Activated effector memory CD4-positive, alpha-beta T cell treated with anti-CD3 and anti-CD28 coated beads, Interleukin-2, amount 50 U/mL, for 16 hours (primary cell): Measurements from ENCODE around the gene TRIM26.
"Not testable (repeated sequence)": the region's sequence is repeated elsewhere in the genome, so short reads cannot be mapped to it uniquely, and the experiment has no call there.

ENCODE experiments used
- DNase-seq: peaks from one replicate; pipeline ENCODE4 v3.0.0-alpha.2; 2020

The TRIM26 gene

DNA sequence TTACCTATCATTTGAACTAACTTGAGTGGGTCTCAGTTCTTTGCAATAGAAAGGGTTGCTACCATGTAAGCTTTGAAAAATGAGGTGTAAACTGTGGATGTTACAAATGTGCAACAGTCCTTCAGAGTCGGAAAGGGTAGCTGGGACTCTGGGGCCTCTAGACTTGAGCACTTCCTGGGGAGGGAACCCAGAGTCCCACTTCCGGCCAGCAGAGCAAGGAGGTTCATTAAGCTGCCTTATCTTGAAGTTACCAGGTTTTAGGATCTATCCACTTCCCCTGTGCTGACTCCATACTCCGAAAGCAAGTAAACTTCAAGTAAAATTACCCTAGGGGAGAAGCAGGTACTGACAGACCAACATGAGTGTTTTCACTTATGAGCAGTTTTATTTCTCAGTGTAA lies 61.6 kb downstream of the TRIM26 start:
- DNase-seq = no peak

DNA sequence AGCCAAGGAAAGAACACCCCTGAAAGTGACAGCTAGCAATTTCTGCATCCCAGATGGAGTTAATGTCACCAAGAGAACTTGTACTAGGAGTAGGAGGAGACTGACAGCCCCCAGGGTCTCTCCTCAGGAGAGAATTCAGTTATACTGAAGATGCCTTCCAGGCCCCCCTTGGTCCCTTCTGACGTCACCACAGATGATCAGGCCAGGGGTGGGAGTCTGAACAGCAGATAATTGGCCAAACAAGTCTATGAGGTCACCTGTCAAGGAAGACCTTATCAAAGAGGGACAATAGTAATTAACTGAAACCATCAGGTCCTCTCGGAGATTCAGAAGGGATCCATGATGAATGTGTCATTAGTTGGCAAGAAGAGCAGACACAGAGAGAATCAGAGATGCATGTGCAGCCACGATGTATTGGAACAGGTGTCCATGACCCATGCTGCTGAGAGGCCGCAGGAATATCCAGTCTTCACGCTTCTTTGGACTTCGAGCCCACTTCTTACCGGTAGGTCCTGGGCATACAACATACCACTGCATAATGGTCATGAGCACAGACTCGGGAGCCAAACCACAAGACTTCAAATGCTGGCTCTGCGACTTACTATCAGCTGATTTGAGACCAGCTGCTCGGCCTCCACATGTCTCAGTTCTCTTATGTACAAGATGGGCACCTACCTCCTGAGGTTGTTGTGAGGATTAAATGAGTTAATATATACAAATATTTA lies 62.4 kb downstream of the TRIM26 start:
- no peak for DNase-seq

DNA sequence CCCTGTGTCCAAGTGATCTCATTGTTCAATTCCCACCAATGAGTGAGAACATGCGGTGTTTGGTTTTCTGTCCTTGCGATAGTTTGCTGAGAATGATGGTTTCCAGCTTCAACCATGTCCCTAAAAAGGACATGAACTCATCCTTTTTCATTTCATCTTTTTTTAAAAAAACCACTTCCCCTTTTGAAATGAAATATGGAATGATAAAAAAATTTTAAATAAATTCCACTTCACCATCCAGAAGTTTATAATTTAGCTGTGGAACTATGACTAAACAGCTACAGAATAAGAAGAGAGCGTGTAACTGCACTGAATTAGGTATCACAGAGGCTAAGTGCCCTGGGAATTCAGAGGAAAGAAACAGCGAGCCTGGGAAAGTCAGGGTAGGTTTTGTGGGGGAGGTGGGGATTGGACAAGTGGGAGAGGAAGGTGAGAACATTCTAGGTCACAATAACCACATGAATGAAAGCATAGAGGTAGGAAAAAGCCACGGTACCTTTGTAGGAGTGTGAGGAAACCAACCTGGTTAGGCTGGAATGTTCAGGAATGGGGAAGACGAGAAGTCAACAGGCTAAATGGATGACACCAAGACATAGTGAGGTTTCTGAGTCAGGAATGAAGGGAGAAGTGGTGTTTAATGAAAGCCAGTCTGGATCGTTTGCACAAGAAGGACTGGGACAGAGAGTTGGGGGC lies 63.2 kb downstream of the TRIM26 start:
- no peak for DNase-seq

DNA sequence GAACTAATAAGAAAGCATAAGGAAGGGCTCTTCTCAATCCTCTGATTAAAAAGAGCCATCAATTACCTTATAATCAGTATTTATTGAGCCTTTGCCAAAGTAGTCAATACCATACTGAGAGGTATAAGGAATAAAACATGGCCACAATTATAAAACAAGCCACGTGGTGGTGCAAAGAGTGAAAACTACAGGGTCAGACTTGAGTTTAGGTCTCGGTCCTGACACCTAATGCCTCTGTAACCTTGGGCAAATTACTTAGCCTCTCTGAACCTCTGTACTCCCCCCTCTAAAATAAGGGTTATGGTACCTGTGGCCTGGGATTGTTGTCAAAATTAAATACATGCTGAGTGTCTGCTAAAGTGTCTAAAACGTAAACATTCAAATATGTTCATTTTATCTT lies 64.0 kb downstream of the TRIM26 start:
- DNase-seq = no peak

DNA sequence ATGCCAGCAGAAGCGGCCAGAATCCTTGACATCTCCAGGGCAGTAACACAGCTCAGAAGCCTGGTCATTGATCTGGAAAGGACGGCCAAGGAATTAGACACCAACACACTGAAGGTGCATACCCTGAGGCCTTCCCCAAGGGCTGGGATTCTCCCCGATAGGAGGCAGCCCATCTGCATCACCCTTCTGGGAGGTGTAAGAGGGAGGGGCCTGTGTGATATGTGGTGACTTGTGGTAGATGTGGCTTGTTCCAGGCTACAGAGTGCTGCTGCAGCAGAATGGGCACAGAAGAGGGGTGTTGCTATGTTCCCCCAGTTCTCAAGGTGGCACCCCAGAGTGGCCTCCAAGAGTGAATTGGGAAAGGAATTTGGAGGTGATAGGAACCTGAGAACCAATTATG lies 66.1 kb downstream of the TRIM26 start:
- no peak for DNase-seq

DNA sequence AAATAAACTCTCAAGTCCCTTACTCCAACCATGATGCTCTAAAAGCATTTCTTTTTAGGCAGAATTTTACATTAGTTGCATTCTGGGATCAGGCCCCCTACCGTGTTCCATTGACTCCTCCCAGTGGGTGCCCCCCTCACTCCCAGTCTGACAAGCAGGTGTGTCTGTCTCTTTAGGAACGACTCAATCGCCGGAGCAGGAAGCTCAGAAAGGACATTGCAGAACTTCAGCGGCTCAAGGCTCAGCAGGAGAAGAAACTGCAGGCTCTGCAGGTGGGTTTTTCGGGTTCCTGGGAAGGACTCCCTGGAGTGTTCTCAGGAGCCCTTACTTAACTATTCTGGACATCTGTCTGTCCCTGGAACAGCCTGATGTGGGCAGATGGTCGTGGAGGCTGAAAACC lies 67.4 kb downstream of the TRIM26 start:
- DNase-seq = no peak

DNA sequence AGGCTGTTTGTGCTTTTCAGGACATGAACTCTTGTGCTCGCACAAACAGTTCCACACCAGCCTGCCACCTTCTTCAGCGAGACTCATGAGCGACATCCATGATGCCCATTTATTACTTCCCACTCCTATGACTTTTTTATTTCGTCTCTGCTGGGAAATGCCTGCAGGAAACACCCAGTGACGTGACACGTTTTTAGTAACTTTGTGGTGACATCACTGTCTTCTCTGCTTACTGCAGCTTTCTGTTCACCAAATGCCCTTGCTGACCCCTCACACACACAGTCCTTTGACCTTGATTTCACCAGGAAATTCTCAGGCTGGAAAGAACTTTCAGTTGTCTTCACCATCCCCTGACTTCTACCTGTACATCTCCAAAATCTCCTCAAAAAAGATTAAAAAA lies 68.4 kb downstream of the TRIM26 start:
- no peak for DNase-seq

DNA sequence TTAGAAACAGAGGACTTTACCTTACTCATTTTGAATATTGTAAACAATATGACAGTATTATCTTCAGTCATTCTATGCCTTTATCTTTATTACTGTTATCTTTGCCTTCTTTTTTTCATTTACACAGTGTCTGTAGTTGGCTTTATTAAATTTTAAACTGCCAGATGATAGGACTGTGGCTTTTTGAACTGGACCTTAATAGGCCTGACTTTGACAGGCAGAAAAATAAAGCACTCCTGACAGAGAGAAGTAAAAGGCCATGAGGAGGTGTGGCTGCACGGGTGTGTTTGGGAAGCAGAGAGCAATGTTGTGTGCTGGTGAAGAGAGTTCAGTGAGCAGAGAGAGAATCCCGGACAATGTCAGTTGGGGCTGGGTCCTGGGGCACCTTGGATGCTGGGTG lies 69.4 kb downstream of the TRIM26 start:
- DNase-seq = no peak

DNA sequence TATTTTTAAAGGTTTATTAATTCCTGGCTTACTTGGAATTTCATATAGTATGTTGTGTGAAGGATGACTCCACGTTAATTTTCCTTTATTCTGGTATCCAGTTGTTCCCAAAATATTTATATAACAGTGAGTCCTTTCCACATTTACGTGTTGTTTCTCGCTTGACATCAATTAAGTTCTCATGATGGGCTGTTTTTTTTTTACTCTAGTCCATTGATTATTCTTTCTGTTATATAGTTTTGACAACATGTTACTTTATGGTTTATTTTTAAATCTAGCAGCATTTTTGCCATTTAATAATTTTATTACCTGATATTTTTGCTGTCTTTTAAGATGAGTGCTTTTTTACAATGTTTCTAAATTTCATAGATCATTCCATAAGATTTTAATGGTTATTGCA lies 70.5 kb downstream of the TRIM26 start:
- no peak for DNase-seq

DNA sequence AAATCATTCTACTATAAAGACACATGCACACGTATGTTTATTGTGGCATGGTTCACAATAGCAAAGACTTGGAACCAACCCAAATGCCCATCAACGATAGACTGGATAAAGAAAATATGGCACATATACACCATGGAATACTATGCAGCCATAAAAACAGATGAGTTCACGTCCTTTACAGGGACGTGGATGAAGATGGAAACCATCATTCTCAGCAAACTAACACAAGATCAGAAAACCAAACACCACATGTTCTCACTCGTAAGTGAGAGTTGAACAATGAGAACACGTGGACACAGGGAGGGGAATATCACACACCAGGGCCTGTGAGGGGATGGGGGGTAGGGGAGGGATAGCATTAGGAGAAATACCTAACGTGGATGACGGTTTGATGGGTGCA lies 73.0 kb downstream of the TRIM26 start:
- DNase-seq = not testable (repeated sequence)

DNA sequence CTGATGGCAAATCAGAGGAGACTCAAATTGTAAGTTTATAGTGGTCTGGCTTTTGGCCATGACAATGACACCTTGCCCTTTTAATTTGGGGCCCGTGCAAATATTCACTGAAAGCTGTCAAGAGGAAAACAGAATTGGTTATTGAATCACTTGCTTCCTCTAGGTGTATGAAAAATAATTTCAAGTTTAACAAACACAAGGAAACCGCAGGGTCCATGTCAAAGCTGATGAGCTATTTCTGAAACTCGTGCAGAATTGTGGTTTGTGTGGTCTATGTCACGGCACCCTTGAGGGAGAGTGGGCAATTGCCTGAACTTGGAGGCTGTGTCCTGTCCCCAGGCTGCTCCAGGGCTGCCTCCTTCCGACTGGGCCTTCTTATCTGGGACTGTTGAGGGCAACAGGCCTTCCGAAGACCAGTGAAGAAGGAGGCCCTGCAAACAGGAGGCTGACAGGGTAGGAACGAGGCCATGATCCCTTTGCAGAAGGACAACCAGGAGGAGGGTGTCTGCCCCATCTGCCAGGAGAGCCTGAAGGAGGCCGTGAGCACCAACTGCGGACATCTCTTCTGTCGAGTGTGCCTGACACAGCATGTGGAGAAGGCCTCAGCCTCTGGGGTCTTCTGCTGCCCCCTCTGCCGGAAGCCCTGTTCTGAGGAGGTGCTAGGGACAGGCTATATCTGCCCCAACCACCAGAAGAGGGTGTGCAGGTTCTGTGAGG lies 76.5 kb downstream of the TRIM26 start:
- no peak for DNase-seq

DNA sequence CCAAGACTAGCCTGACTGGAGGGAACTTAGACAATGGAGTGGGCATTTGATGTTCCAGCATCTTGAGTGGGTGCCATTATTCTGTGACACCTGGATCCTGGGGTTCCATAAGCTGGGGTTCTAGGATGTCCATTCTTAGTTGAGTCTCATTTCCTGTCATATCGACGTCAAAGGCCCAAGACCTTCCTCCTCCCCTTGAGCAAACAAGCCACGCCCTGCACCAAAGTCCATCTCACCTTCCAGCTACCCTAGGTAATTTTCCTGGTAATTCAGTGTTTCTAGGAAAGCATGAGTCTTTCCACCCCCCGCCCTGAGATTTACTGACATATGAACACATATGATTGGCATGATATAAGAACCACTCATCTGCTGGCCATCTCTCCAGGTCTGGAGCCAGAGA lies 77.4 kb downstream of the TRIM26 start, which contains the start of gene TRIM40:
Gene TRIM40 (plus strand): TSS at position 384 of the 400 bp plus-strand sequence. CDS start 897 bp downstream, outside the sequence.
- DNase-seq = no peak

DNA sequence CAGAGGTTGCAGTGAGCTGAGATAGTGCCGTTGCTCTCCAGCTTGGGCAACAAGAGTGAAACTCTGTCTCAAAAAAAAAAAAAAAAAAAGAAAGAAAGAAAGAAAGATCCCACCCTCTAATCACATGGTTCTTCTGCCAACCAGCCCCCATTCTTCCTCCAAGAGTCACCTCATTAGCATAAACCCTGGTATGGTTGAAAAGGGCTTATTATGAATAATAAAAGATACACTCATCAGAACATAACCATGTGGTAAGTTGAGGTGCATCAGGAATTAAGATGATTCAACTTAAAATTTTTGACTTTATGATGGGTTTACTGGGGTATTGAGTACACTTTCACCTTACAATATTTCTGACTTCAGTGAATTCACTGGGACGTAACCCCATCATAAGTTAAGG lies 78.1 kb downstream of the TRIM26 start:
- DNase-seq = no peak
